Suprapubic skin (tissue), 4 donors: ENCODE data around the gene CALHM1.

Experiments used
- EP300 ChIP-seq: sonication (generic); formaldehyde crosslinking; IDR thresholded peaks from one replicate; pipeline ENCODE4 v1.6.1; 2017; ENCODE audit warnings: antibody characterized with exemption
- POLR2A ChIP-seq, 2 donors: fragments of 450-650 bp; IDR thresholded peaks; one replicate each; pipeline ENCODE4 v1.6.1; 2017; ENCODE audit warnings: antibody characterized with exemption in 2 of 2, mild to moderate bottlenecking in 2 of 2, moderate library complexity in 2 of 2
- POLR2AphosphoS5 ChIP-seq, 3 donors: sonication (generic); formaldehyde crosslinking; IDR thresholded peaks; one replicate each; pipeline ENCODE4 v1.6.1; 2017; ENCODE audit warnings: antibody characterized with exemption in 3 of 3
- TF ChIP-seq, protein P1 (sequence below), 2 donors: fragments of 200-600 bp in 1 of 2; fragments of 450-650 bp in 1 of 2; sonication (generic) in 1 of 2; IDR thresholded peaks; one replicate each; pipeline ENCODE4 v1.5.1; 2016 to 2019; ENCODE audit warnings: antibody characterized with exemption in 2 of 2, mild to moderate bottlenecking in 1 of 2, moderate library complexity in 1 of 2

GRCh38 chr10:103473261-103473671, 14.6 kb upstream of the CALHM1 start:
- TF ChIP-seq, protein P1, sequence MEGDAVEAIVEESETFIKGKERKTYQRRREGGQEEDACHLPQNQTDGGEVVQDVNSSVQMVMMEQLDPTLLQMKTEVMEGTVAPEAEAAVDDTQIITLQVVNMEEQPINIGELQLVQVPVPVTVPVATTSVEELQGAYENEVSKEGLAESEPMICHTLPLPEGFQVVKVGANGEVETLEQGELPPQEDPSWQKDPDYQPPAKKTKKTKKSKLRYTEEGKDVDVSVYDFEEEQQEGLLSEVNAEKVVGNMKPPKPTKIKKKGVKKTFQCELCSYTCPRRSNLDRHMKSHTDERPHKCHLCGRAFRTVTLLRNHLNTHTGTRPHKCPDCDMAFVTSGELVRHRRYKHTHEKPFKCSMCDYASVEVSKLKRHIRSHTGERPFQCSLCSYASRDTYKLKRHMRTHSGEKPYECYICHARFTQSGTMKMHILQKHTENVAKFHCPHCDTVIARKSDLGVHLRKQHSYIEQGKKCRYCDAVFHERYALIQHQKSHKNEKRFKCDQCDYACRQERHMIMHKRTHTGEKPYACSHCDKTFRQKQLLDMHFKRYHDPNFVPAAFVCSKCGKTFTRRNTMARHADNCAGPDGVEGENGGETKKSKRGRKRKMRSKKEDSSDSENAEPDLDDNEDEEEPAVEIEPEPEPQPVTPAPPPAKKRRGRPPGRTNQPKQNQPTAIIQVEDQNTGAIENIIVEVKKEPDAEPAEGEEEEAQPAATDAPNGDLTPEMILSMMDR (IDR thresholded peaks at IDR 0.05): no peak
- TF ChIP-seq EP300 (no peak), POLR2A (IDR thresholded peaks at IDR 0.05) (no peak), POLR2AphosphoS5 (IDR thresholded peaks at IDR 0.05) (no peak)
